ENCODE measurements around the gene GPR141.

GPR141 gene

GRCh38 chr7:37741776-37742175 is 58.2 kb downstream of the GPR141 start:
- TF ChIP-seq, protein P1, sequence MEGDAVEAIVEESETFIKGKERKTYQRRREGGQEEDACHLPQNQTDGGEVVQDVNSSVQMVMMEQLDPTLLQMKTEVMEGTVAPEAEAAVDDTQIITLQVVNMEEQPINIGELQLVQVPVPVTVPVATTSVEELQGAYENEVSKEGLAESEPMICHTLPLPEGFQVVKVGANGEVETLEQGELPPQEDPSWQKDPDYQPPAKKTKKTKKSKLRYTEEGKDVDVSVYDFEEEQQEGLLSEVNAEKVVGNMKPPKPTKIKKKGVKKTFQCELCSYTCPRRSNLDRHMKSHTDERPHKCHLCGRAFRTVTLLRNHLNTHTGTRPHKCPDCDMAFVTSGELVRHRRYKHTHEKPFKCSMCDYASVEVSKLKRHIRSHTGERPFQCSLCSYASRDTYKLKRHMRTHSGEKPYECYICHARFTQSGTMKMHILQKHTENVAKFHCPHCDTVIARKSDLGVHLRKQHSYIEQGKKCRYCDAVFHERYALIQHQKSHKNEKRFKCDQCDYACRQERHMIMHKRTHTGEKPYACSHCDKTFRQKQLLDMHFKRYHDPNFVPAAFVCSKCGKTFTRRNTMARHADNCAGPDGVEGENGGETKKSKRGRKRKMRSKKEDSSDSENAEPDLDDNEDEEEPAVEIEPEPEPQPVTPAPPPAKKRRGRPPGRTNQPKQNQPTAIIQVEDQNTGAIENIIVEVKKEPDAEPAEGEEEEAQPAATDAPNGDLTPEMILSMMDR (conservative IDR thresholded peaks at IDR 0.05; ENCODE audit: low read length): no peak
- no peak overlapping the region for H3K4me3 ChIP-seq (ENCODE audit: low read length)
- DNase-seq (ENCODE audit: low read depth): no peak

DNA sequence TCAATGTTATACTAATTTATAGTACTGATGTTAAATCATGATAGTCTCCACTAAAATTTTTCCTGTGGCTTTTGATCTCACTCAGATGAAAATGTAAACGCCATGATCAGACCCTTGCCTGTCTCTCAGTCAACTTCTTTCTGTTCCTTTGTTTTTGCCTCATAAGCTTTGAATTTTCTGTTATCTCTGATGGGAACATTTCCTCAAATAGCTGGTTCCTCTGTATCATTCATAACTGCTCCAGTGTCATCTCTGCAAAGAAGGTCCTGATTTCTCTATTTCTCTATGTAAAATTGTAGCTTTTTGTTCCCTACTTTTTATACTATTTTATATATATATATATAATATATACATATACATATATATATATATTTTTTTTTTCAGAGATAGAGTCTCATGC is 67.5 kb downstream of the GPR141 start:
- DNase-seq (ENCODE audit: low read depth): no peak
- no peak overlapping the region for H3K4me3 ChIP-seq (ENCODE audit: low read length)
- TF ChIP-seq, protein P1 (conservative IDR thresholded peaks at IDR 0.05; ENCODE audit: low read length): no peak

DNA sequence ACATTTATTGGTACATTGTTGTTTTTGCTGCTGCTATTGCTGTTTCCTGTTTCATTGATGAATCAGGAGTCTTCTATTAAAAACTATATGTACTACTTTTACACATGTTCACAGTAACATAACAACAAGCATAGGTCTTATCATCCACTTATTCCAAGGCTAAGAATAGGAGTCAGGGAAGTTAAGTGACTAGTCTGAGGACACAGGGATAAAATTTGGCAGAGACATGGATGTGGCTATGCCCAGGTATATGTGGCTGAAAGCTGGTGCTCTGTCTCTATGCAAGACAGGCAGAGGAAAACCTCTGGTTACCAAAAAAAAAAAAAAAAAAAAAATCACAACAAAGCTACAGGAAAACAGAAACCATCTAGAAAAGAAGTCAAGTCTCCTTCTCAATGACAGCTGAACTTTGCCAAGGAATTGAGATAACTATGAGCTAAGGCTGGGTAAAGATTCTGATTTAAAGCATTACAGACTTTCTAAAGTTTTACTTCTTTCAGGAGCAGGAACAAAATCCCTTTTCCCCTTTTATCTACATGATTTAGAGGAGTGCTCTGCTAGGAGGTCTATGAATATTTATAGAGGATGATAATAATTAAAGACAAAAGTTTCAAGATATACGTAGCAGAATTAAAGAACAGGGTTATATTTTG is 70.0 kb downstream of the GPR141 start:
- TF ChIP-seq, protein P1 (conservative IDR thresholded peaks at IDR 0.05; ENCODE audit: low read length): no peak
- H3K4me3 ChIP-seq (ENCODE audit: low read length): no peak overlapping the region
- DNase-seq (ENCODE audit: low read depth): no peak

DNA sequence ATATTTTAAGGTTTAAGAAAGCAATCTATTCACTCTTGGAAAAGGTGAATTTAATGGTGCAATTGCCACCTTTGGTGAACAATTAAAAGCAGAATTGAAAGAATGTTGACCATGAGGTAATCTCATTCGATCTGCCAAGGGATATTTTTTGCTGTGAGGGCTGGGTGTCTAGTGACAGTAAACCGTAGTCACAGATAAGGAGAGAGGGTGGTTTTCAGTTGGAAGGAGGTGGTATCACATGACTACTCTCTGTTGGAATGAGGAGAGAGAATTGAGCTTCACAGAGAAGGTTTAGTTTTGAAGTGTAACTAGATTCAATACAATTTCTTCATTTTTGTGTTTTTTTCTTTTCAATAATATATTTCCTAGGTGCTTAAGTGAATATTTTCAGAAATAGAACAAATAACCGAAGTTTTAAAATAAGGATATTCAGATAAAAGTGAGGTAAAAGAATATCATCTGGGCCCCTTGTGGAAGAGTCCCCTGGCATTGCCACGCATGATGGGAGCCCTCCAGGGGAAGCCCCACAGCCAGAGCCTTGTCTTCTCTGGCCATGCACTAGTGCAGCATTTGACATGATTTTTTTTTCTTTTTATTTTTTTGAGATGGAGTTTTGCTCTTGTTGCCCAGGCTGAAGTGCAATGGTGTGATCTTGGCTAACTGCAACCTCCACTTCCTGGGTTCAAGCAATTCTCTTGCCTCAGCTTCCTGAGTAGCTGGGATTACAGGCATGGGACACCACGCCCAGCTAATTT is 73.4 kb downstream of the GPR141 start:
- no peak overlapping the region for H3K4me3 ChIP-seq (ENCODE audit: low read length)
- no peak for DNase-seq (ENCODE audit: low read depth)
- TF ChIP-seq, protein P1 (conservative IDR thresholded peaks at IDR 0.05; ENCODE audit: low read length): no peak

- TF ChIP-seq, protein P1 (conservative IDR thresholded peaks at IDR 0.05; ENCODE audit: low read length): no peak
- DNase-seq (ENCODE audit: low read depth): no peak
- H3K4me3 ChIP-seq (ENCODE audit: low read length): no peak overlapping the region
These were observed 74.0 kb downstream of the GPR141 start for GRCh38 chr7:37757563-37757962.

GRCh38 chr7:37758501-37759045 is 75.0 kb downstream of the GPR141 start:
- TF ChIP-seq, protein P1 (conservative IDR thresholded peaks at IDR 0.05; ENCODE audit: low read length): no peak
- no peak for DNase-seq (ENCODE audit: low read depth)
- H3K4me3 ChIP-seq (ENCODE audit: low read length): no peak overlapping the region

DNA sequence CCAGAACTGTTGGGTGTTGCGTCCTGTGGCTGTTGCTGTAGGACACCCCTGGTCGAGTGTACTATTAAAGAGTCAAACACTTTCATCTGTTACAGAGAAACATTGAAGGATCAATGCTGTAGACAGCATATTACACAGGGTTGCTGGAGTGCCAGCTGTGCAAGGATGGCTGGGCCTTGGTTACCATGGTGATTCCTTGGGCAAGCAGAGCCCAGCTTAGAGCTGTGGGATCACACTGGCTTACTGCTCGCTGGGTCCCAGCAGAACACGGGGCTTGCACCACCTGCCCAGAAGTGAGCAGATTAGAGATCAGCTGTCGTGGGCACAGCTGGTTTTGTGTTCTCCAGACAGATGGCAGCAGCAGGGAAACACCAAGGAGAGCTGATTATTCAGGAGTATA is 76.0 kb downstream of the GPR141 start:
- TF ChIP-seq, protein P1 (conservative IDR thresholded peaks at IDR 0.05; ENCODE audit: low read length): no peak
- H3K4me3 ChIP-seq (ENCODE audit: low read length): no peak overlapping the region
- DNase-seq (ENCODE audit: low read depth): no peak
